8988T (cell line): ENCODE results near the gene TCFL5.

ENCODE experiments used
- DNase-seq: peaks from one replicate; pipeline ENCODE4 v3.0.0; 2011

Gene TCFL5

GRCh38 chr20:62820962-62821725 is 40.5 kb downstream of the TCFL5 start:
- DNase-seq = peak; percentile 65

GRCh38 chr20:62820208-62820961 is 41.2 kb downstream of the TCFL5 start:
- DNase-seq = peak; percentile 62

GRCh38 chr20:62819494-62820174 is 42.0 kb downstream of the TCFL5 start:
- peak; percentile 84 for DNase-seq

GRCh38 chr20:62818592-62819493 is 42.8 kb downstream of the TCFL5 start:
- peak; percentile 96 for DNase-seq

GRCh38 chr20:62817975-62818591 is 43.5 kb downstream of the TCFL5 start:
- DNase-seq = peak; percentile 69

GRCh38 chr20:62816884-62817873 is 44.4 kb downstream of the TCFL5 start, which contains the start of gene COL9A3:
Gene COL9A3, plus strand, starts transcription at chr20:62817050. Its CDS starts 15 bp downstream, at chr20:62817065.
- peak; percentile 54 for DNase-seq

- DNase-seq = peak; percentile 88
Observed at GRCh38 chr20:62816031-62816883, 45.4 kb downstream of the TCFL5 start.

GRCh38 chr20:62815066-62815991 is 46.3 kb downstream of the TCFL5 start:
- DNase-seq = peak; percentile 99

- DNase-seq = peak; percentile 47
Observed at GRCh38 chr20:62814709-62815065, 46.9 kb downstream of the TCFL5 start.

- peak; percentile 65 for DNase-seq
Observed at GRCh38 chr20:62814060-62814708, 47.4 kb downstream of the TCFL5 start.

- no peak for DNase-seq
Observed at GRCh38 chr20:62813588-62813987, 48.0 kb downstream of the TCFL5 start.

GRCh38 chr20:62812907-62813200 is 48.8 kb downstream of the TCFL5 start:
- no peak for DNase-seq

GRCh38 chr20:62812181-62812906 is 49.3 kb downstream of the TCFL5 start:
- no peak for DNase-seq

GRCh38 chr20:62811720-62812119 is 49.9 kb downstream of the TCFL5 start:
- no peak for DNase-seq

GRCh38 chr20:62811320-62811719 is 50.3 kb downstream of the TCFL5 start:
- DNase-seq = no peak

GRCh38 chr20:62809530-62810428 is 51.8 kb downstream of the TCFL5 start:
- DNase-seq = no peak
